DND-41 (cell line): ENCODE data around the gene METAP2.
"Not testable (repeated sequence)": the region's sequence is repeated elsewhere in the genome, so short reads cannot be mapped to it uniquely, and the experiment has no call there.

Experiments used
- ATAC-seq: fragments of 200-7000 bp; cut with Tn5 transposase; 3 replicates; pipeline ENCODE4 v1.9.1; 2021; ENCODE audit warnings: low read depth; ENCODE audit not compliant: insufficient read depth
- DNase-seq: peaks from one replicate; pipeline ENCODE4 v3.0.0-alpha.2; 2020
- H2AFZ ChIP-seq: 2 replicates; pipeline ENCODE4 v1.6.0; 2012; ENCODE audit warnings: low read depth, low read length
- H3K27ac ChIP-seq: 2 replicates; pipeline ENCODE4 v1.5.1; 2012; ENCODE audit warnings: low read length, inconsistent platforms
- H3K27me3 ChIP-seq: fragments of 200-600 bp; sonication (generic); 2 replicates; pipeline ENCODE4 v1.6.0; 2012; ENCODE audit warnings: low read length, mild to moderate bottlenecking, inconsistent platforms; ENCODE audit not compliant: insufficient read depth, poor library complexity
- H3K36me3 ChIP-seq: 2 replicates; pipeline ENCODE4 v1.5.1; 2012; ENCODE audit warnings: low read length, inconsistent platforms; ENCODE audit not compliant: insufficient read depth
- H3K4me1 ChIP-seq: 2 replicates; pipeline ENCODE4 v1.5.1; 2012; ENCODE audit warnings: mild to moderate bottlenecking, low read length; ENCODE audit not compliant: insufficient read depth
- H3K4me2 ChIP-seq: 2 replicates; pipeline ENCODE4 v1.6.0; 2012; ENCODE audit warnings: mild to moderate bottlenecking, moderate library complexity, low read length, inconsistent platforms; ENCODE audit not compliant: insufficient read depth
- H3K4me3 ChIP-seq, 2 experiments: fragments of 200-600 bp in 1 of 2; shearing (Covaris generic) in 1 of 2; 2 replicates each; pipeline ENCODE4 v1.5.1; 2012 to 2016; ENCODE audit warnings: inconsistent platforms in 2 of 2, low read length in 2 of 2, mild to moderate bottlenecking in 2 of 2, low read depth in 1 of 2, moderate library complexity in 1 of 2
- H3K79me2 ChIP-seq: 2 replicates; pipeline ENCODE4 v1.6.0; 2012; ENCODE audit warnings: low read length, inconsistent platforms; ENCODE audit not compliant: insufficient read depth
- H3K9ac ChIP-seq: 2 replicates; pipeline ENCODE4 v1.6.0; 2012; ENCODE audit warnings: low read depth, mild to moderate bottlenecking, inconsistent platforms, low read length, moderate library complexity
- H3K9me3 ChIP-seq: 2 replicates; pipeline ENCODE4 v1.5.1; 2012; ENCODE audit warnings: low read length, moderate library complexity, mild to moderate bottlenecking, inconsistent platforms; ENCODE audit not compliant: insufficient read depth, severe bottlenecking
- H4K20me1 ChIP-seq: 2 replicates; pipeline ENCODE4 v1.6.0; 2012; ENCODE audit warnings: low read length; ENCODE audit not compliant: insufficient read depth
- EZH2 ChIP-seq: IDR thresholded peaks from 3 replicates; pipeline ENCODE4 v1.6.1; 2012; ENCODE audit warnings: borderline replicate concordance, low read depth, mild to moderate bottlenecking, moderate library complexity, low read length, inconsistent platforms; ENCODE audit not compliant: severe bottlenecking
- TF ChIP-seq, protein P1 (sequence below): IDR thresholded peaks from 2 replicates; pipeline ENCODE4 v1.5.1; 2012; ENCODE audit warnings: borderline replicate concordance, low read length, moderate library complexity, mild to moderate bottlenecking; ENCODE audit not compliant: poor library complexity, severe bottlenecking; ENCODE audit errors: extremely low read depth

Gene METAP2

DNA sequence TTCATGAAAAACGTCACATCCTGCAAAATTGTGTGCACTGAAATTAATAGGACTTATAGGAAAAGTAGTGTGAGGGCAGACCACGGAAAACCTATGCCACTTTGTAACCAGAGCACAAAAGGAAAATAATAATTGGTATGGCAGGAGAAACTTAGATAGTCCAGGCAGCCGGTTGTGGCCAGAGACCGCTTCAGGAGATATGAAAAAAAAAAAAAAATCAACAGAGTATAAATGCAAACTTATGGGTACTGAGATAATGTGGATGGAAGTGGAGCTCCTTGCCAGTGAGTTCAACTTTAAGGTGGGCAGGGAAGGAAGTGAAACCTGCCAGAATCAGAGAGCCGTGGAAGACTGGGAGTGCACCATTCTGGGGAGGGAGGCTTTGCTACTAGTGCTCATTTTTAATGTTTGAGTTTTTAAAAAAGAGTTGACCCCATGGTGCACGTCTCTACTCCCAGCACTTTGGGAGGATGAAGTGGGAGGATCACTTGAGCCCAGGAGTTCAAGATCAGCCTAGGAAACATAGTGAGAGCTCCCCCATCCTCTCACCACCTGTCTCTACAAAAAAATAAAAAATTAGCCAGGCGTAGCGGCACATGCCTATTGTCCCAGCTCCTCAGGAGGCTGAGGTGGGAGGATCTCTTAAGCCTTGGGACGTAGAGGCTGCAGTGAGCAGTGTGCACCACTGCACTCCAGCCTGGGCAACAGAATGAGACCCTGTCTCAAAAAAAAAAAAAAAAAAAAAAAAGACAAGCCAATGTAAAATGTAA is 34.3 kb upstream of the METAP2 start:
- H3K36me3 ChIP-seq: no peaks in the 10 kb centered on the region
- H4K20me1 ChIP-seq: no peaks in the 10 kb centered on the region
- no peak overlapping the region for H3K4me2 ChIP-seq
- DNase-seq (no peak), ATAC-seq (no peak)
- H2AFZ ChIP-seq: no peak overlapping the region
- H3K4me1 ChIP-seq: no peaks in the 10 kb centered on the region
- no peaks in the 10 kb centered on the region for H3K27me3 ChIP-seq
- TF ChIP-seq, protein P1, sequence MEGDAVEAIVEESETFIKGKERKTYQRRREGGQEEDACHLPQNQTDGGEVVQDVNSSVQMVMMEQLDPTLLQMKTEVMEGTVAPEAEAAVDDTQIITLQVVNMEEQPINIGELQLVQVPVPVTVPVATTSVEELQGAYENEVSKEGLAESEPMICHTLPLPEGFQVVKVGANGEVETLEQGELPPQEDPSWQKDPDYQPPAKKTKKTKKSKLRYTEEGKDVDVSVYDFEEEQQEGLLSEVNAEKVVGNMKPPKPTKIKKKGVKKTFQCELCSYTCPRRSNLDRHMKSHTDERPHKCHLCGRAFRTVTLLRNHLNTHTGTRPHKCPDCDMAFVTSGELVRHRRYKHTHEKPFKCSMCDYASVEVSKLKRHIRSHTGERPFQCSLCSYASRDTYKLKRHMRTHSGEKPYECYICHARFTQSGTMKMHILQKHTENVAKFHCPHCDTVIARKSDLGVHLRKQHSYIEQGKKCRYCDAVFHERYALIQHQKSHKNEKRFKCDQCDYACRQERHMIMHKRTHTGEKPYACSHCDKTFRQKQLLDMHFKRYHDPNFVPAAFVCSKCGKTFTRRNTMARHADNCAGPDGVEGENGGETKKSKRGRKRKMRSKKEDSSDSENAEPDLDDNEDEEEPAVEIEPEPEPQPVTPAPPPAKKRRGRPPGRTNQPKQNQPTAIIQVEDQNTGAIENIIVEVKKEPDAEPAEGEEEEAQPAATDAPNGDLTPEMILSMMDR: no peak
- no peak for TF ChIP-seq EZH2
- H3K9me3 ChIP-seq: no peaks in the 10 kb centered on the region
- no peak overlapping the region for H3K4me3 ChIP-seq
- no peak overlapping the region for H3K27ac ChIP-seq
- no peaks in the 10 kb centered on the region for H3K79me2 ChIP-seq
- H3K9ac ChIP-seq: no peak overlapping the region

DNA sequence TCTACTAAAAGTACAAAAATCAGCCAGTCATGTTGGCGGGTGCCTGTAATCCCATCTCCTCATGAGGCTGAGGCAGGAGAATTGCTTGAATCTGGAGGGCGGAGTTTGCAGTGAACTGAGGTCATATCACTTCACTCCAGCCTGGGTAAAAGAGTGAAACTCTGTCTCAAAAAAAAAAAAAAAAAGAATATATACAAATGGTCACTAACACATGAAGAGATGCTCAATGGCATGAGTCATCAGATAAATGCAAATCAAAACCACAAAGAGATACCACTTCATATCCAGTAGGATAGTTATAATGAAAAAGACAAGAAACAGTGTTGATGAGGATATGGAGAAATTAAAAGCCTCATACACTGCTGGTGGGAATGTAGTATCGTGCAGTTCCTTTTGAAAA is 33.6 kb upstream of the METAP2 start:
- H2AFZ ChIP-seq: no peak overlapping the region
- no peaks in the 10 kb centered on the region for H3K27me3 ChIP-seq
- no peaks in the 10 kb centered on the region for H3K36me3 ChIP-seq
- H3K4me3 ChIP-seq: no peak overlapping the region
- H3K4me1 ChIP-seq: no peaks in the 10 kb centered on the region
- TF ChIP-seq EZH2: no peak
- TF ChIP-seq, protein P1: no peak
- no peak overlapping the region for H3K9ac ChIP-seq
- H3K4me2 ChIP-seq: no peak overlapping the region
- H4K20me1 ChIP-seq: no peaks in the 10 kb centered on the region
- no peaks in the 10 kb centered on the region for H3K79me2 ChIP-seq
- DNase-seq (no peak), ATAC-seq (no peak)
- no peaks in the 10 kb centered on the region for H3K9me3 ChIP-seq
- no peak overlapping the region for H3K27ac ChIP-seq

DNA sequence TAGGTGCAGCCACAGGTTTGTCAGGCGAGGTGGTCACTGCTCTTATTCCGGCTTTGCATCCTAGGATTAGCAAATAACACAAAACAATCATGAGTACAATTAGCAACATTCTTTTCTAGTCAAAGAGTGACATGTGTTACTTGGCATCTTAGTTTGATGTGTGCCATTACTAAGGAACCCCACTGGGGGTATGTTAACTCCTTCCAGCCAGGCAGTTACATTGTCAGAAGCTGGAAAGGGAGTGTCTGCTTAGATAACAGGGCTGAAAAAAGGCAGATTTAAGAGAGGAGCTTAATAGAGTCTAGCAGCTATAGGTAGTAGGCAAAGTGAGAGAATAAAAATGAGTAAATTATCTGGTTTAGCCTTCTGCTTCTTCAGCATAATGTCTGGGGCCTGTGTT is 30.5 kb upstream of the METAP2 start:
- no peak for TF ChIP-seq EZH2
- TF ChIP-seq, protein P1: no peak
- Histone ChIP-seq H3K4me3 (no peak overlapping the region), H3K9me3 (no peaks in the 10 kb centered on the region), H3K27me3 (no peaks in the 10 kb centered on the region), H4K20me1 (no peaks in the 10 kb centered on the region), H3K9ac (no peak overlapping the region), H3K4me2 (no peak overlapping the region), H3K79me2 (no peaks in the 10 kb centered on the region), H3K36me3 (no peaks in the 10 kb centered on the region), H3K27ac (no peak overlapping the region), H2AFZ (no peak overlapping the region), H3K4me1 (no peaks in the 10 kb centered on the region)
- ATAC-seq (no peak), DNase-seq (no peak)

DNA sequence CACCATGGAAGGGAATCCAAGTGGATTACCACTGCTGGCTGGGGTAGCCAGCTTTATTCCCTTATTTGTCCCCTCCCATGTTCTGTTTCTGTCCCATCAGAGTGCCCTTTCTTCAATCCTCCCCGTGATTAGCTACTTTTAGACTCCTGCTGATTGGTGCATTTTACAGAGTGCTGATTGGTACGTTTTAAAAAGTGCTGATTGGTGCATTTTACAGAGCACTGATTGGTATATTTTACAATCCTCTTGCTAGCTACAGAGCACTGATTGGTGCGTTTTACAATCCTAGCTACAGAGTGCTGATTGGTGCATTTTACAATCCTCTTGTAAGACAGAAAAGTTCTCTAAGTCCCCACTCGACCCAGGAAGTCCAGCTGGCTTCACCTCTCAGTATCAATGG is 28.9 kb upstream of the METAP2 start:
- not testable (repeated sequence) for H3K27ac ChIP-seq, H4K20me1 ChIP-seq, H3K9me3 ChIP-seq, H3K27me3 ChIP-seq, H3K4me1 ChIP-seq, ATAC-seq, H3K4me2 ChIP-seq, DNase-seq, H3K36me3 ChIP-seq, H3K4me3 ChIP-seq, H3K9ac ChIP-seq, H3K79me2 ChIP-seq, H2AFZ ChIP-seq
